Renal pelvis (tissue), 4 donors: ENCODE results near the gene KLHL21. TPM values are rescaled to one million over a fixed set of nuclear protein-coding genes. Genes with fewer than 3 reads are reported as not detected.

Source experiments
- DNase-seq: peaks from one replicate; pipeline ENCODE4 v3.0.0-alpha.2; 2013
- polyA plus RNA-seq, 3 donors: library from polyadenylated mRNA; unstranded; fragments of 120-200 nt; gene quantifications; one replicate each; pipeline ENCODE4 v1.2.1, GENCODE V29; 2013; ENCODE audit not compliant: insufficient read length in 3 of 3

KLHL21 gene
- polyA plus RNA-seq, 3 donors: 16.3 to 17.8 (median 17.6) TPM

GRCh38 chr1:6587261-6588005 is 15.2 kb downstream of the KLHL21 start:
- no peak for DNase-seq

GRCh38 chr1:6586404-6586816 is 16.3 kb downstream of the KLHL21 start:
- no peak for DNase-seq

- no peak for DNase-seq
Measured at GRCh38 chr1:6585841-6586240, 16.8 kb downstream of the KLHL21 start.

GRCh38 chr1:6585081-6585722 is 17.5 kb downstream of the KLHL21 start:
- no peak for DNase-seq

- DNase-seq: no peak
Measured at GRCh38 chr1:6584126-6585080, 18.3 kb downstream of the KLHL21 start.

GRCh38 chr1:6582370-6582769 is 20.3 kb downstream of the KLHL21 start:
- no peak for DNase-seq

- no peak for DNase-seq
Measured at GRCh38 chr1:6581561-6582305, 20.9 kb downstream of the KLHL21 start.

- no peak for DNase-seq
Measured at GRCh38 chr1:6580593-6581409, 21.9 kb downstream of the KLHL21 start.

GRCh38 chr1:6580119-6580592 is 22.5 kb downstream of the KLHL21 start:
- DNase-seq: no peak

- DNase-seq: peak; percentile 99
Measured at GRCh38 chr1:6579374-6580118, 23.1 kb downstream of the KLHL21 start, which contains the start of gene ZBTB48. Gene ZBTB48, plus strand, starts transcription at chr1:6579994. Its CDS starts 616 bp downstream, at chr1:6580610.

- DNase-seq: no peak
Measured at GRCh38 chr1:6578624-6579373, 23.9 kb downstream of the KLHL21 start.

GRCh38 chr1:6577831-6578525 is 24.7 kb downstream of the KLHL21 start:
- DNase-seq: no peak

GRCh38 chr1:6574818-6575217 is 27.9 kb downstream of the KLHL21 start:
- DNase-seq: no peak

GRCh38 chr1:6574025-6574620 is 28.5 kb downstream of the KLHL21 start:
- no peak for DNase-seq

GRCh38 chr1:6572653-6573383 is 29.9 kb downstream of the KLHL21 start:
- no peak for DNase-seq

- DNase-seq: no peak
Measured at GRCh38 chr1:6570987-6571386, 31.7 kb downstream of the KLHL21 start.

GRCh38 chr1:6570100-6570499 is 32.6 kb downstream of the KLHL21 start:
- no peak for DNase-seq
